ENCODE data around the gene CACNB1.

The CACNB1 gene

DNA sequence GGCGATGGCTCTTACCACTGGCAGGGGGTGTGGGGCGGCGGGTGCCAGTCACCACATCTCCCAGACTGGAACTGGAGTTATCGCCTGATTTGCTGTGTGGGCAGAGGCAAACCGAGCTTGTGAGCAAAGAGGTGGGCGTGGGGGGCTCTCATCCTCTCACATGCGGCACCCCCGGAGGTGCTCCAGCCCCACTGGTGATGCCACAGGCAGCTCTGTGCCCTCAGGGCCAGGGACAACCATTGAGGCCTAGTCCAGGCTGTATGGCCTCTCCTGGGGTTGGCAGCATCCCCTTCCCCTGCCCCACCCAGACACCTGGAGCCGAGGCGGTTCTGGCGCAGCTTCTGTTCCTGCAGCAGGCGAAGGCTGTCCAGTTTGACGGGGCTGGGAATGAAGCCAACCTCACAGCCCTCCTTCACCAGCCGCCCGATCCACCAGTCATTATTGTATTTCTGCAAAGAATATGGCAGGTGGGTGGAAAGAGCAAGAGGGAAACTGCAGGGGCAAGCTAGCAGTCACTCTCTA is 10.9 kb downstream of the CACNB1 start:
- TF ChIP-seq, protein P1, sequence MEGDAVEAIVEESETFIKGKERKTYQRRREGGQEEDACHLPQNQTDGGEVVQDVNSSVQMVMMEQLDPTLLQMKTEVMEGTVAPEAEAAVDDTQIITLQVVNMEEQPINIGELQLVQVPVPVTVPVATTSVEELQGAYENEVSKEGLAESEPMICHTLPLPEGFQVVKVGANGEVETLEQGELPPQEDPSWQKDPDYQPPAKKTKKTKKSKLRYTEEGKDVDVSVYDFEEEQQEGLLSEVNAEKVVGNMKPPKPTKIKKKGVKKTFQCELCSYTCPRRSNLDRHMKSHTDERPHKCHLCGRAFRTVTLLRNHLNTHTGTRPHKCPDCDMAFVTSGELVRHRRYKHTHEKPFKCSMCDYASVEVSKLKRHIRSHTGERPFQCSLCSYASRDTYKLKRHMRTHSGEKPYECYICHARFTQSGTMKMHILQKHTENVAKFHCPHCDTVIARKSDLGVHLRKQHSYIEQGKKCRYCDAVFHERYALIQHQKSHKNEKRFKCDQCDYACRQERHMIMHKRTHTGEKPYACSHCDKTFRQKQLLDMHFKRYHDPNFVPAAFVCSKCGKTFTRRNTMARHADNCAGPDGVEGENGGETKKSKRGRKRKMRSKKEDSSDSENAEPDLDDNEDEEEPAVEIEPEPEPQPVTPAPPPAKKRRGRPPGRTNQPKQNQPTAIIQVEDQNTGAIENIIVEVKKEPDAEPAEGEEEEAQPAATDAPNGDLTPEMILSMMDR (IDR thresholded peaks at IDR 0.05; ENCODE audit: control insufficient read depth, extremely low read depth, insufficient read depth) = no peak
- DNase-seq (ENCODE audit: low read depth) = no peak
- no peak overlapping the region for H3K4me3 ChIP-seq (ENCODE audit: low read depth, low read length)

- TF ChIP-seq, protein P1 (IDR thresholded peaks at IDR 0.05; ENCODE audit: control insufficient read depth, extremely low read depth, insufficient read depth) = no peak
- DNase-seq (ENCODE audit: low read depth) = no peak
- no peak overlapping the region for H3K4me3 ChIP-seq (ENCODE audit: low read depth, low read length)
Observed at GRCh38 chr17:39183720-39184119, 13.7 kb downstream of the CACNB1 start.

- H3K4me3 ChIP-seq (ENCODE audit: low read depth, low read length) = no peak overlapping the region
- no peak for DNase-seq (ENCODE audit: low read depth)
- TF ChIP-seq, protein P1 (IDR thresholded peaks at IDR 0.05; ENCODE audit: control insufficient read depth, extremely low read depth, insufficient read depth) = no peak
Observed at GRCh38 chr17:39183045-39183444, 14.4 kb downstream of the CACNB1 start.

GRCh38 chr17:39181303-39181702 is 16.2 kb downstream of the CACNB1 start:
- TF ChIP-seq, protein P1 (IDR thresholded peaks at IDR 0.05; ENCODE audit: control insufficient read depth, extremely low read depth, insufficient read depth) = no peak
- no peak for DNase-seq (ENCODE audit: low read depth)
- no peak overlapping the region for H3K4me3 ChIP-seq (ENCODE audit: low read depth, low read length)

- TF ChIP-seq, protein P1 (IDR thresholded peaks at IDR 0.05; ENCODE audit: control insufficient read depth, extremely low read depth, insufficient read depth) = no peak
- no peak for DNase-seq (ENCODE audit: low read depth)
- H3K4me3 ChIP-seq (ENCODE audit: low read depth, low read length) = no peak overlapping the region
Observed at GRCh38 chr17:39178536-39178935, 18.9 kb downstream of the CACNB1 start.

DNA sequence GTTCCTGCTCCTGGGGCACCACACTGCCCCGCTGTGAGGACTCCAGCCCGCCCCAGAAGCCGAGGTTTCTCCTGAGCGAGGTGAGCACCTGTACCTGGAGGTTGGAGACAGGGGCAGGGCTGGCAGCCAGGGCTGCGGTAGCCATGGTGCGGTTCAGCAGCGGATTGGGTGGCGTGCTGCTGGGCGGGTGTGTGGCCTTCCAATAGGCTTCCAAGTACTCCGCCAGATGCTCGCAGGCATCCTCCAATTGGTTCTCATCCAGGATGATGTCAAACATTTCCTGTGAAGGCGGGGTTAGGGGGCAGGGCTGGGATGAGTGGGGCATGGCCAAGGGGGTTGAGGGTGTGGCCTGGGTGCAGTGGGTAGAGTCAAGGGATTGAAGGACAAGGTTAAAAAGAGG is 20.2 kb downstream of the CACNB1 start:
- DNase-seq (ENCODE audit: low read depth) = no peak
- TF ChIP-seq, protein P1 (IDR thresholded peaks at IDR 0.05; ENCODE audit: control insufficient read depth, extremely low read depth, insufficient read depth) = no peak
- no peak overlapping the region for H3K4me3 ChIP-seq (ENCODE audit: low read depth, low read length)

- no peak for DNase-seq (ENCODE audit: low read depth)
- H3K4me3 ChIP-seq (ENCODE audit: low read depth, low read length) = no peak overlapping the region
- TF ChIP-seq, protein P1 (IDR thresholded peaks at IDR 0.05; ENCODE audit: control insufficient read depth, extremely low read depth, insufficient read depth) = no peak
Observed at GRCh38 chr17:39175695-39176093, 21.8 kb downstream of the CACNB1 start.
